Breast epithelium (tissue), 4 donors: ENCODE data around the gene CPA4. TPM values are rescaled to one million over a fixed set of nuclear protein-coding genes. Genes with fewer than 3 reads are reported as not detected.

ENCODE experiments used
- DNase-seq, 2 donors: peaks; one replicate each; pipeline ENCODE4 v3.0.0-alpha.2; 2019; ENCODE audit warnings: low spot score in 2 of 2
- H3K27ac ChIP-seq, 2 donors: fragments of 200-600 bp; sonication (generic) in 1 of 2; one replicate each; pipeline ENCODE4 v1.5.1; 2016 to 2019; ENCODE audit warnings: mild to moderate bottlenecking in 1 of 2
- H3K27me3 ChIP-seq, 2 donors: fragments of 200-600 bp; sonication (generic) in 1 of 2; one replicate each; pipeline versions ENCODE4 v1.5.1 to v1.6.0; 2017 to 2019; ENCODE audit warnings: control low read depth in 1 of 2, mild to moderate bottlenecking in 1 of 2
- H3K36me3 ChIP-seq: fragments of 200-600 bp; one replicate; pipeline ENCODE4 v1.5.1; 2019
- H3K4me1 ChIP-seq, 2 donors: fragments of 200-600 bp; sonication (generic); one replicate each; pipeline ENCODE4 v1.5.1; 2016 to 2019; ENCODE audit warnings: control low read depth in 1 of 2
- H3K4me3 ChIP-seq, 3 donors: fragments of 200-600 bp; sonication (generic); 1 replicate in 2 of 3; 2 replicates in 1 of 3; pipeline ENCODE4 v1.5.1; 2016 to 2019; ENCODE audit warnings: mild to moderate bottlenecking in 3 of 3, moderate library complexity in 2 of 3
- H3K9me3 ChIP-seq, 2 donors: fragments of 200-600 bp; sonication (generic) in 1 of 2; one replicate each; pipeline ENCODE4 v1.5.1; 2016 to 2019; ENCODE audit warnings: control low read depth in 1 of 2
- POLR2A ChIP-seq: fragments of 450-650 bp; IDR thresholded peaks from one replicate; pipeline ENCODE4 v1.6.1; 2016; ENCODE audit warnings: antibody characterized with exemption, mild to moderate bottlenecking, moderate library complexity
- POLR2AphosphoS5 ChIP-seq, 3 donors: sonication (generic); formaldehyde crosslinking; IDR thresholded peaks; one replicate each; pipeline ENCODE4 v1.6.1; 2017; ENCODE audit warnings: antibody characterized with exemption in 3 of 3
- intact Hi-C: fragments of 100-400 bp; cut with DNase I; formaldehyde crosslinking; loops from one replicate; pipeline ENCODE4 v1.15.1; 2023; ENCODE audit warnings: low total_unique reads
- total RNA-seq, 3 donors: library from RNA; depleted of rRNA; stranded (reverse); fragments of >200 nt; gene quantifications; one replicate each; pipeline ENCODE4 v1.1.0, GENCODE V29; 2016
- TF ChIP-seq, protein P1 (sequence below), 3 donors: fragments of 450-650 bp; IDR thresholded peaks; one replicate each; pipeline ENCODE4 v1.5.1; 2016 to 2017; ENCODE audit warnings: antibody characterized with exemption in 3 of 3, mild to moderate bottlenecking in 3 of 3, moderate library complexity in 3 of 3

CPA4 gene
- total RNA-seq, 3 donors from 2014 or later = 0.98 to 2.0 TPM; not detected in 1

DNA sequence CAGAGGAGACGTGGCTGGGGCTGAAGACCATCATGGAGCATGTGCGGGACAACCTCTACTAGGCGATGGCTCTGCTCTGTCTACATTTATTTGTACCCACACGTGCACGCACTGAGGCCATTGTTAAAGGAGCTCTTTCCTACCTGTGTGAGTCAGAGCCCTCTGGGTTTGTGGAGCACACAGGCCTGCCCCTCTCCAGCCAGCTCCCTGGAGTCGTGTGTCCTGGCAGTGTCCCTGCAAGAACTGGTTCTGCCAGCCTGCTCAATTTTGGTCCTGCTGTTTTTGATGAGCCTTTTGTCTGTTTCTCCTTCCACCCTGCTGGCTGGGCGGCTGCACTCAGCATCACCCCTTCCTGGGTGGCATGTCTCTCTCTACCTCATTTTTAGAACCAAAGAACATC lies 29.7 kb downstream of the CPA4 start:
- DNase-seq = peak; percentile 55 to 72
- no peaks in the 10 kb centered on the region for H3K27me3 ChIP-seq
- intact Hi-C loops = no loop called here
- no peaks in the 10 kb centered on the region for H3K4me1 ChIP-seq
- peak overlapping the region in 1 of 2 donors; percentile 35 for H3K27ac ChIP-seq
- no peaks in the 10 kb centered on the region for H3K36me3 ChIP-seq
- no peak overlapping the region for H3K4me3 ChIP-seq
- no peaks in the 10 kb centered on the region for H3K9me3 ChIP-seq
- TF ChIP-seq POLR2A (no peak), POLR2AphosphoS5 (IDR thresholded peaks at IDR 0.05) (no peak)
- TF ChIP-seq, protein P1, sequence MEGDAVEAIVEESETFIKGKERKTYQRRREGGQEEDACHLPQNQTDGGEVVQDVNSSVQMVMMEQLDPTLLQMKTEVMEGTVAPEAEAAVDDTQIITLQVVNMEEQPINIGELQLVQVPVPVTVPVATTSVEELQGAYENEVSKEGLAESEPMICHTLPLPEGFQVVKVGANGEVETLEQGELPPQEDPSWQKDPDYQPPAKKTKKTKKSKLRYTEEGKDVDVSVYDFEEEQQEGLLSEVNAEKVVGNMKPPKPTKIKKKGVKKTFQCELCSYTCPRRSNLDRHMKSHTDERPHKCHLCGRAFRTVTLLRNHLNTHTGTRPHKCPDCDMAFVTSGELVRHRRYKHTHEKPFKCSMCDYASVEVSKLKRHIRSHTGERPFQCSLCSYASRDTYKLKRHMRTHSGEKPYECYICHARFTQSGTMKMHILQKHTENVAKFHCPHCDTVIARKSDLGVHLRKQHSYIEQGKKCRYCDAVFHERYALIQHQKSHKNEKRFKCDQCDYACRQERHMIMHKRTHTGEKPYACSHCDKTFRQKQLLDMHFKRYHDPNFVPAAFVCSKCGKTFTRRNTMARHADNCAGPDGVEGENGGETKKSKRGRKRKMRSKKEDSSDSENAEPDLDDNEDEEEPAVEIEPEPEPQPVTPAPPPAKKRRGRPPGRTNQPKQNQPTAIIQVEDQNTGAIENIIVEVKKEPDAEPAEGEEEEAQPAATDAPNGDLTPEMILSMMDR (IDR thresholded peaks at IDR 0.05) = no peak

- no peak for TF ChIP-seq POLR2AphosphoS5 (IDR thresholded peaks at IDR 0.05)
- TF ChIP-seq, protein P1 (IDR thresholded peaks at IDR 0.05) = no peak
- TF ChIP-seq POLR2A = no peak
- H3K36me3 ChIP-seq = no peaks in the 10 kb centered on the region
- H3K27ac ChIP-seq = no peak overlapping the region
- no peaks in the 10 kb centered on the region for H3K4me1 ChIP-seq
- H3K27me3 ChIP-seq = no peaks in the 10 kb centered on the region
- no peak overlapping the region for H3K4me3 ChIP-seq
- DNase-seq = no peak
- no peaks in the 10 kb centered on the region for H3K9me3 ChIP-seq
- intact Hi-C loops = no loop called here
Observed at GRCh38 chr7:130324306-130324943, 31.5 kb downstream of the CPA4 start.

DNA sequence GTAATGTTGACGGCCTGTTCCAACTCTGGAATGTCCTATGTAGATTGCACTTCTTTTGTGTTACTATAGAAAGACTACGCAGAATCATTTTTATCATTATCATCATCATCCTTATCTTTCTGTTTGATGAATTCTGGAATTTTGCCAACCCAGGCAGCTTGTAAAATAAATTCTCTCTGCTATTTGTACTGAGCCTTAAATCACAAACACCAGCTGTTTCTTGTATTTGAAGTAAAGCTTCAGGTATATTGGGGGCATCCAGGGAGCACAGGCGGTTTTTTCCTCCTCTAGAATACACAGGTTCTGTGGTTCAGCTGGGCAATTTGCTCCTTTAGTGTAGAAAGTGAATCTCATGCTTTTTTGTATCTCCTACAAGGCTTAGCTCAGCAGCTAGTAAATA lies 36.7 kb downstream of the CPA4 start:
- no peak for DNase-seq
- H3K4me3 ChIP-seq = no peak overlapping the region
- TF ChIP-seq, protein P1 (IDR thresholded peaks at IDR 0.05) = no peak
- TF ChIP-seq POLR2AphosphoS5 (IDR thresholded peaks at IDR 0.05) = no peak
- no peak for TF ChIP-seq POLR2A
- intact Hi-C loops = no loop called here
- no peaks in the 10 kb centered on the region for H3K4me1 ChIP-seq
- H3K36me3 ChIP-seq = no peaks in the 10 kb centered on the region
- H3K27ac ChIP-seq = no peak overlapping the region
- H3K9me3 ChIP-seq = no peaks in the 10 kb centered on the region
- no peaks in the 10 kb centered on the region for H3K27me3 ChIP-seq

GRCh38 chr7:130332259-130333053 lies 39.5 kb downstream of the CPA4 start:
- DNase-seq = no peak
- no peaks in the 10 kb centered on the region for H3K9me3 ChIP-seq
- H3K4me3 ChIP-seq = no peak overlapping the region
- no peaks in the 10 kb centered on the region for H3K36me3 ChIP-seq
- no peaks in the 10 kb centered on the region for H3K27me3 ChIP-seq
- no peak for TF ChIP-seq POLR2A
- TF ChIP-seq POLR2AphosphoS5 (IDR thresholded peaks at IDR 0.05) = no peak
- TF ChIP-seq, protein P1 (IDR thresholded peaks at IDR 0.05) = no peak
- intact Hi-C loops = no loop called here
- H3K27ac ChIP-seq = no peak overlapping the region
- no peaks in the 10 kb centered on the region for H3K4me1 ChIP-seq

- DNase-seq = no peak
- intact Hi-C loops = no loop called here
Observed at GRCh38 chr7:130333832-130334231, 40.9 kb downstream of the CPA4 start.

More at GRCh38 chr7:130333832-130334231, 40.9 kb downstream of the CPA4 start:
- Histone ChIP-seq H3K9me3 (no peaks in the 10 kb centered on the region), H3K36me3 (no peaks in the 10 kb centered on the region), H3K27ac (no peak overlapping the region), H3K4me3 (no peak overlapping the region), H3K27me3 (no peaks in the 10 kb centered on the region), H3K4me1 (no peaks in the 10 kb centered on the region)
- TF ChIP-seq POLR2AphosphoS5 (IDR thresholded peaks at IDR 0.05) (no peak), POLR2A (no peak)
- TF ChIP-seq, protein P1 (IDR thresholded peaks at IDR 0.05) = no peak
